ENCODE data around the gene EMC9.

DNA sequence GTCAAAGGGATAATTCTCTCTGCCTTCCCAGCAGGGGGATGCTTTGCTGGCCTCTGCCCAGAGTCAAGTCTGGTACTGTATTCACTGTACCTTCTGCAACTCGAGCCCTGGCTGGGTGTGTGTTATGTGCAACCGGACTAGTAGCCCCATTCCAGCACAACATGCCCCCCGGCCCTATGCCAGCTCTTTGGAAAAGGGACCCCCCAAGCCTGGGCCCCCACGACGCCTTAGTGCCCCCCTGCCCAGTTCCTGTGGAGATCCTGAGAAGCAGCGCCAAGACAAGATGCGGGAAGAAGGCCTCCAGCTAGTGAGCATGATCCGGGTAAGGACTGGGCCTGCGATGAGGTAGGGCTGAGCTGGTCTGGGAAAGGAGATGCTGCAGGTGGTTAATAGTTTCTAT lies 9.2 kb upstream of the EMC9 start:
- TF ChIP-seq CTCF (IDR thresholded peaks at IDR 0.05) = no peak
- no peak for TF ChIP-seq POLR2A (IDR thresholded peaks at IDR 0.05)

All from thyroid gland (tissue), 4 donors.